Measurements from ENCODE around the gene SGCD.

SGCD gene

GRCh38 chr5:156340893-156341292 is 13.9 kb downstream of the SGCD start:
- Histone ChIP-seq H3K4me3 (replicated peaks; ENCODE audit: low read depth, low read length) (no peak overlapping the region), H3K36me3 (ENCODE audit: control insufficient read depth, insufficient read depth, low read length) (no peaks in the 10 kb centered on the region), H3K27me3 (replicated peaks; ENCODE audit: control insufficient read depth, insufficient read depth, low read length) (no peaks in the 10 kb centered on the region)
- no peak for DNase-seq (ENCODE audit: extremely low read depth, insufficient read length)
- no peak for TF ChIP-seq CTCF (IDR thresholded peaks at IDR 0.05; ENCODE audit: insufficient read depth, low read length, poor library complexity, severe bottlenecking)

- no peak for DNase-seq (ENCODE audit: extremely low read depth, insufficient read length)
- TF ChIP-seq CTCF (IDR thresholded peaks at IDR 0.05; ENCODE audit: insufficient read depth, low read length, poor library complexity, severe bottlenecking) = no peak
- no peaks in the 10 kb centered on the region for H3K27me3 ChIP-seq (replicated peaks; ENCODE audit: control insufficient read depth, insufficient read depth, low read length)
- no peaks in the 10 kb centered on the region for H3K36me3 ChIP-seq (ENCODE audit: control insufficient read depth, insufficient read depth, low read length)
- H3K4me3 ChIP-seq (replicated peaks; ENCODE audit: low read depth, low read length) = no peak overlapping the region
Measured at GRCh38 chr5:156350256-156350655, 23.3 kb downstream of the SGCD start.

- Histone ChIP-seq H3K36me3 (ENCODE audit: control insufficient read depth, insufficient read depth, low read length) (no peaks in the 10 kb centered on the region), H3K4me3 (replicated peaks; ENCODE audit: low read depth, low read length) (no peak overlapping the region), H3K27me3 (replicated peaks; ENCODE audit: control insufficient read depth, insufficient read depth, low read length) (no peaks in the 10 kb centered on the region)
- no peak for TF ChIP-seq CTCF (IDR thresholded peaks at IDR 0.05; ENCODE audit: insufficient read depth, low read length, poor library complexity, severe bottlenecking)
- no peak for DNase-seq (ENCODE audit: extremely low read depth, insufficient read length)
Measured at GRCh38 chr5:156351423-156351822, 24.5 kb downstream of the SGCD start.

GRCh38 chr5:156354571-156354970 is 27.6 kb downstream of the SGCD start:
- Histone ChIP-seq H3K27me3 (replicated peaks; ENCODE audit: control insufficient read depth, insufficient read depth, low read length) (no peaks in the 10 kb centered on the region), H3K4me3 (replicated peaks; ENCODE audit: low read depth, low read length) (no peak overlapping the region), H3K36me3 (ENCODE audit: control insufficient read depth, insufficient read depth, low read length) (no peaks in the 10 kb centered on the region)
- DNase-seq (ENCODE audit: extremely low read depth, insufficient read length) = no peak
- no peak for TF ChIP-seq CTCF (IDR thresholded peaks at IDR 0.05; ENCODE audit: insufficient read depth, low read length, poor library complexity, severe bottlenecking)

GRCh38 chr5:156356238-156356637 is 29.3 kb downstream of the SGCD start:
- no peaks in the 10 kb centered on the region for H3K36me3 ChIP-seq (ENCODE audit: control insufficient read depth, insufficient read depth, low read length)
- H3K27me3 ChIP-seq (replicated peaks; ENCODE audit: control insufficient read depth, insufficient read depth, low read length) = no peaks in the 10 kb centered on the region
- H3K4me3 ChIP-seq (replicated peaks; ENCODE audit: low read depth, low read length) = no peak overlapping the region
- no peak for DNase-seq (ENCODE audit: extremely low read depth, insufficient read length)
- no peak for TF ChIP-seq CTCF (IDR thresholded peaks at IDR 0.05; ENCODE audit: insufficient read depth, low read length, poor library complexity, severe bottlenecking)

GRCh38 chr5:156359476-156359875 is 32.5 kb downstream of the SGCD start:
- DNase-seq (ENCODE audit: extremely low read depth, insufficient read length) = no peak

More at GRCh38 chr5:156359476-156359875, 32.5 kb downstream of the SGCD start:
- no peaks in the 10 kb centered on the region for H3K27me3 ChIP-seq (replicated peaks; ENCODE audit: control insufficient read depth, insufficient read depth, low read length)
- no peak for TF ChIP-seq CTCF (IDR thresholded peaks at IDR 0.05; ENCODE audit: insufficient read depth, low read length, poor library complexity, severe bottlenecking)
- H3K36me3 ChIP-seq (ENCODE audit: control insufficient read depth, insufficient read depth, low read length) = no peaks in the 10 kb centered on the region
- no peak overlapping the region for H3K4me3 ChIP-seq (replicated peaks; ENCODE audit: low read depth, low read length)
